Activated CD8-positive, alpha-beta memory T cell treated with anti-CD3 and anti-CD28 coated beads, Interleukin-2, amount 50 U/mL, for 4 hours (primary cell): ENCODE measurements around the gene CHAF1A.
A peak's percentile ranks its signal among the peaks of the same experiment; 100 is the strongest.

Experiments used
- DNase-seq: peaks from one replicate; pipeline ENCODE4 v3.0.0-alpha.2; 2020

Gene CHAF1A

DNA sequence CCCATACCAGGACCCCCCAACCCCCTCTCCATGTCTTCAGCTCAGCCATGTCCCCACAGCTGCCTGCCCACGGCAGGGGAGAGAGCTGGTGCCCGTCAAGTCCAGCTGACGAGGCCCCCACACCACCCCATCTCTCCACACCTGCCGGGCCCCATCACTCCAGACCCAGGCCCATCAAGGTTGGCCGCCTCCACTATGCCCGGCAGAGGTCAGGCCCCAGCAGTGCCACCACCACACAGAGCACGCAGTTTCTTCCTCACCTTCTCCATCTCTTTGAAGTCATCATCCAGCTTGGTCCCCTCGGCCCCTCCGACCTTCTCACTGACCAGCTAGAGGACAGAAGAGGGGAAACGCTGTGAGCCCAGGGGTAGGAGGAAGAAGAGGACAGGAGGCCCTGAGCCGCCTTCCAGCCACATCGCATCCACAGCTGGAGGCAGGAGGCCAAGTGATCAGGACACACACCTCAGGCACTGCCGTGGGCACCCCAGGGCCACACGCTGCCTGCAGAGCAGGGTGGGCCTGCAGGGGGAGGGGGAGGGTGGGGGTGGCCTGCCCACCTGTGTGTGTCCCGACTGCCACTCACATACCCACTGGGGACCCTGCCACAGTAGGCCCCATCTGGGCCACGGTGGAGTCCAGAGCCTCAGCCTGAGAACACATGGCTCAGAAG is 35.6 kb upstream of the CHAF1A start:
- DNase-seq, result no peak

- no peak for DNase-seq
Measured at GRCh38 chr19:4367336-4367723, 35.1 kb upstream of the CHAF1A start.

DNA sequence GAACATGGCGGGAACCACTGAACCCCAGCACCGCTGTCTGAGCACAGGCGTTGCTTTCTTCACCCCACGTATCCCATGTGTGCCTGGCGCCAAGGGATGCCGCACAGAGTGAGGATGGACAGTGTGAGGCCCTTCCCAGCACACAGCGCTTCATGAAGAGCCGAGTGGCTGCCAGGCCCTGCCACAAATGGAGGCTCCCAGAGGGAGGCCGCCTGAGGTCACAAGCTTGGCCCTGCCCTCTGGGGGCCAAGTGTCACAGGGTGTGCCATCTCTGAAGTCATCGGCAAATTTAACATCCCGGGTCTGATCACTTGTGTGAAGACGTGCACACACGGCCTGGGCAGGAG is 34.7 kb upstream of the CHAF1A start:
- no peak for DNase-seq

GRCh38 chr19:4368128-4368820 is 34.2 kb upstream of the CHAF1A start:
- no peak for DNase-seq

DNA sequence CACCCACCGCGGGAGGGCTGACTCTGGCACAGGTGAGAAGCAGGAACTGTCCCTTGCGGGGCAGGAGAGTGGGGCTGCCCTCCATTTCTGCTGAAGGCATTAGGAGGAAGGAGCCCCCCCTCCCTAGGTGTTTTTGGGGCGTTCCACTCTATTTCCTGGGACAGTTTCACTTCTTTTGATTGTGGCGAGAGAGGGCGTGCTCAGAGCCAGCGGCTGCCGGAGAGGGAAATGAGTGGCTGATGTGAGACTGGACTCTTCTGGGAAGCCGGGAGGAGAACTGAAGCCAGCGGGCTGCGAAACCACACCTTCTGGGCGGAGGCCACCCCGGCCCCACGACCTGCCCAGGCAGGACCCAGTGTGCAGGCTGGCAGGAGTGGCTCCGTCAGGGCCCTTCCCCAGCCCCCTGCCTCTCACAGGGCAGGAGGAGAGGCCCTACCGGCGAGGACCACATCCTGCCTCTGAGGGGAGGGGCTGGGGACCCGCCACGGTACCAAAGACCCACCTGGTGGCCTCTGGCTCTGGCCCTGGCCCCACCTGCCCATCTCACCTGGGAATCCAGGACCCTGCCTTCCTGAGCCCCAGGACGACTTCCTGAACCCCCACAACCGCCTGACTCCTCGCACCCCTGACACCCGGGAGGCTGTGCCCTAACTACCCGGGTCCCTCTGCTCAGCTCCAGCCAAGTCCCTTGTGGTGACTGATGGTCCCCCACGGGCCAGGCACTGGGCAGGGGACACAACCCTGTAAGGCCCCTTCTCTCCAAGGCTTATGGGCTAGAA is 33.1 kb upstream of the CHAF1A start:
- DNase-seq, result peak; percentile 57

- DNase-seq, result peak; percentile 79
Measured at GRCh38 chr19:4369888-4370260, 32.6 kb upstream of the CHAF1A start.

GRCh38 chr19:4370418-4371041 is 31.9 kb upstream of the CHAF1A start:
- DNase-seq, result no peak

DNA sequence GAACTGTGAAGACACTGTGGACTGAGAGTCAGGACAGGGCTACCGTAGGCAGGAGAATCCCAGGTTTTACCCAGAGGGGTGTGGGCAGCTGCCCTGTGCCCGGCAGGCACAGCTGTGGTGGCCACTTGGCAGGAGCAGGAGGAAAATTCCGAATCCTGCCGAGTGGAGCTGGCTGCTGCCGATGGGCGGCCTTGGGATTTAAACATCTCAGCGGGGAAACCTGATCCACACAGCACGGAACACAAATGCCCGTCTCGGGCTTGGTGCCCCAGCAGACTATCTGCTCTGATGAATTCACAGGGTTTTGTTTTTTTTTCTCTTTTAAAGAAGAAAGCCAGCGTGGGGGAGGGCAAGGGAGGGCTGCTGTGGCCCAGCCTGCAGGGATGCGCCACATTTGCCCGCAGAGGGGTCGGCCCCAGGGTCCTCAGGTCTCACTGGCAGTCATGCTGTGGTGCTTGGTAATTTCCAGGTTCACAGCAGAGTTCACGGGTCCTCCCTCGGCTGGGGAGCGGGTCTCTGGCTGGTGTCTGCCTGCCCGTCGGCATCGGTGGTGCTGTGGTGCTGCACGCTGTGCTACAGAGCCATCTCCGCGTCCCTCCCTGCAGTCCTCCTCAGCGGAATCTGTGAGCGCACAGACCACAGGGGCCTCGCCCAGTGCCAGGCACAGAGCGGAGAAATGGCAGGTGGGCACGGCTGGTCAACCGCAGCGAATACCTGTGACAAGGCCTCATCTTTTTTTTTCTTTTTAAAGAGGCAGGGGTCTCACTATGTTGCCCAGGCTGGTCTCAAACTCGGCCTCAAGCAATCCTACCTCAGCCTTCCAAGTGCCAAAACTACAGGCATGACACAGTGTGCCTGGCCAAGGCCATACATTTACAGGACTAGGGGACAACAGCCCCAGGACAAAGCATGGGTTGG is 30.9 kb upstream of the CHAF1A start:
- no peak for DNase-seq

- no peak for DNase-seq
Measured at GRCh38 chr19:4372165-4373012, 30.1 kb upstream of the CHAF1A start.

GRCh38 chr19:4373013-4373367 is 29.4 kb upstream of the CHAF1A start:
- no peak for DNase-seq

GRCh38 chr19:4373601-4374497 is 28.6 kb upstream of the CHAF1A start:
- no peak for DNase-seq

- DNase-seq, result no peak
Measured at GRCh38 chr19:4374498-4375163, 27.8 kb upstream of the CHAF1A start.

DNA sequence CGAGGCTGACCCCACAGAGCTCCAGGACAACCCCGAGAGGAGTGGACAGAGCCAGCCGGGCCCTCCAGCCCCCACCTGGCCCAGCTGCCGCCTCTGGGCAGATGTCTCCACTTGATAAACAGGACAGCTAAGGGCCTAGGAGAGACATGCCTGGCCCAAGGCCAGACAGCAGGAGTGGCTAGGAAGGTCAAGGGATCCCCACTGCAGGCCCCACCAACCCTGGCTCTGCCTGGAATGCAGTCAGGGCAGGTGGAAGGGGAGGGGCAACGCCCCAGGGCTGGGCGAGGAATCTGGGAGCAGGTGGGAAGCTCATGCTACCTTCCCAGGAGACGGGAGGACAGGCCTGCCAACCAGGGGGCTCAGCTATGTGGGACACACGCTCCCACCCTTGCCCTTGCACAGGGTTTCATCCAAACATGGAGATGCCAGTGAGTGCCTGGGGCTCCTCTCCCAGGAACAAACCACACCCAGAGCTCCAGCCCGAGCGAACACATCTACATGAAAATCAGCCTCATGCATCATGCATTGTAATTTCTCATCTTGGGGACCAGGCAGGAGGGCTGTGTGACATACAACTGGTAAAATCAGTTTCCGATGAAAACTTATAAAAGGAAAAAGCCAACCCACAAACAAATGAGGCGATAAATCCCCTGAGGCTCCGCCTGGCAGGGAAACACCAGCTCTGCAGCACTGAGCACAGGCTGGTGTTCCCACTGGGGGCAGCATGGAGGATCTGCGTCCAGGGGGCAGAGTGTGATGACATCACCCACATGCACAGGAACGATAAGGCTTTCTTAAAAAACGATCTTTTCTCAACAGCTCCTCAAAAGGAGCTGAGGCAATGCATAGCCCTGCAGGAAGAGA is 27.0 kb upstream of the CHAF1A start:
- no peak for DNase-seq

DNA sequence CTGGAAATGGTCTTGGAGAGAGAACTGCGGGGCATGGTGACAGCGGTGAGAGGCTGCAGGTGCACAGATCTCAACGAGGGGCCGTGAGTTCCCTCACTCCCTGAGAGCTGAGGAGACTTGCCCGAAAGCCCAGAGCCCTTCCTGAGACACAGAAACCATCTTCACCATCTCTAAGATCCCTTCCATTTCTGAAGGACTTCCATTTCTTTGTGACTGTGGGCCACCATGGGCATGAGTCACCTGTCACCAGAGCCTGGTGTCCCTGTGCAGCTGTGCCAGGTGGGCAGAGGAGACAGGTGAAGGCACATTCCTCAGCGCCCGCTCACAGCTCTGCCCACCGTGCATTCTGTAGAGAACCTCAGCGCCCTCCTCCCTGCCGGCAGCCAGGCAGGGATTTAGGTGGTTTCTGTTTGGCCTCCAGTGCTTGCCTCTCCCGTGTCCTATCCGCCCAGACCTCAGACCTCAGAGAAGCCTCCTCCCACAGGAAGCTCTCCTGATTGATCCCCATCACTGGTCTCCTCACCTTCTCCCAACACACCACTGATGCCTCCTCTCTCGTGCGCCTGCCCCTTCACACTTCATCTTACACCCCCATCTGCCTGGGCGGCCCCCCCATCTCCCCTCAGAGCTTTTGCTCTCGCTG is 26.3 kb upstream of the CHAF1A start:
- no peak for DNase-seq

DNA sequence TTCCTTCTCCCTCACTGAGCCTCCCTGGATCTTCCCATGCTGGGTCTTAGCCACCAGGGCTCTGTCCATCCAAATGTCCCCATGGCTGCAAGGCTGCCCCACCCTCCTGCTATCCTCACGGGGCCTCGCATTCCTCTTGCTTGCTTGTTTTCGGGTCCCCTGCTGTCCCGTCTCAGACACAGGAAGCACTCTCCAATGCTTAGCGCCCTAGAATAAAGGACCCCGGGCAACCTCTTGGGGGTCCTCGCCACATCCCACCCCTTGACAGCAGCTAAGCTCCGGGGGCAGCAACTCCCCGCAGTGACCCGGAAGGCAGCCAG is 25.8 kb upstream of the CHAF1A start:
- DNase-seq, result no peak

GRCh38 chr19:4376991-4377781 is 25.3 kb upstream of the CHAF1A start:
- no peak for DNase-seq

DNA sequence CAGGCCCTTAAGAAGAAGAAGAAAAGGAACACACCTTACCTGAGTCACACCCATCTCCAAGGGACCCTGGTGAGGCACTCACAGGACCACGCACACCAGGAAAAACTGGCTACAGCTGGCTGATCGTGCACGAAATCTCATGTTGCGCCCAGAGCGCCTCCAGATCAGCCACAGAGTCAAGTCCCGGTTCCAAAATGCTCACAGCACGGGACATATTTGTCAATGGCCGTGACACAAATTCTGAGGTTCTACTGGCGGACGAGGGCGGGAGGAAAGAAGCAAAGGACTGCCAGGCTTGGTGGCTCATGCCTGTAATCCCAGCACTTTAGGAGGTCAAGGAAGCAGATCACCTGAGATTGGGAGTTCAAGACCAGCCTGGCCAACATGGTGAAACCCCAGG is 23.6 kb upstream of the CHAF1A start:
- DNase-seq, result no peak
